ENCODE data around the gene CNOT1. TPM values are rescaled to one million over a fixed set of nuclear protein-coding genes. Genes with fewer than 3 reads are reported as not detected.
A peak's percentile ranks its signal among the peaks of the same experiment; 100 is the strongest.

The CNOT1 gene
- total and polyA plus RNA-seq, 7 experiments from 2014 or later, result 81.2 to 249 (median 232) TPM

- H3K4me3 Mint-ChIP-seq, result peak overlapping the region in 3 of 10 donors; percentile 23 to 45 (median 25)
- peaks cover 9 to 33% (median 26%) of the 10 kb centered on the region in 7 donors for H3K4me1 Mint-ChIP-seq
- peaks cover 21 to 60% (median 26%) of the 10 kb centered on the region in 3 experiments for H3K36me3 ChIP-seq (ENCODE audit: control insufficient read depth in 2 of 3, insufficient read depth in 3 of 3, low read length in 3 of 3)
- H3K9me3 Mint-ChIP-seq, result no peaks in the 10 kb centered on the region
- ATAC-seq (no peak), DNase-seq (no peak)
- intact Hi-C loops (cut with micrococcal nuclease), result loop anchor here in 1 of 2 donors (10.0 kb wide), 1 partner anchor 394 kb away; the partner anchor contains the start of gene CFAP20
- no peaks in the 10 kb centered on the region for H3K9me3 ChIP-seq (ENCODE audit: control insufficient read depth in 2 of 3, low read length in 3 of 3)
- ChIA-PET CTCF (interaction anchor here (0.9 kb wide), 1 partner anchor 237 kb away, joined by 6 read pairs; no protein-coding TSS in a partner anchor), POLR2A (interaction anchor here (0.6 to 1.6 kb wide), 3 partner anchors 9 to 248 kb away, joined by 3 to 4 read pairs (median 4); no protein-coding TSS in a partner anchor)
- H3K27ac Mint-ChIP-seq, result peak overlapping the region in 4 of 9 donors; percentile 7 to 91 (median 45)
- H3K27me3 ChIP-seq (ENCODE audit: control insufficient read depth in 2 of 2, insufficient read depth in 2 of 2, low read length in 2 of 2), result no peaks in the 10 kb centered on the region
- peaks cover 3 to 35% (median 16%) of the 10 kb centered on the region in 5 donors for H3K36me3 Mint-ChIP-seq
- H3K27ac ChIP-seq (ENCODE audit: low read depth, low read length), result no peak overlapping the region
- H3K27me3 Mint-ChIP-seq, result no peaks in the 10 kb centered on the region
- H3K4me1 ChIP-seq (ENCODE audit: control insufficient read depth in 2 of 2, insufficient read depth in 2 of 2, low read length in 2 of 2), result peaks cover 7 to 10% of the 10 kb centered on the region in 2 donors
- H3K4me3 ChIP-seq (ENCODE audit: low read length), result no peak overlapping the region
Measured at GRCh38 chr16:58518083-58518979, 111.3 kb downstream of the CNOT1 start.

GRCh38 chr16:58516768-58517107, 112.9 kb downstream of the CNOT1 start:
- no peak for DNase-seq
- intact Hi-C loops (cut with micrococcal nuclease), result loop anchor here in 1 of 2 donors (10.0 kb wide), 1 partner anchor 392 kb away; the partner anchor contains the start of gene CFAP20

DNA sequence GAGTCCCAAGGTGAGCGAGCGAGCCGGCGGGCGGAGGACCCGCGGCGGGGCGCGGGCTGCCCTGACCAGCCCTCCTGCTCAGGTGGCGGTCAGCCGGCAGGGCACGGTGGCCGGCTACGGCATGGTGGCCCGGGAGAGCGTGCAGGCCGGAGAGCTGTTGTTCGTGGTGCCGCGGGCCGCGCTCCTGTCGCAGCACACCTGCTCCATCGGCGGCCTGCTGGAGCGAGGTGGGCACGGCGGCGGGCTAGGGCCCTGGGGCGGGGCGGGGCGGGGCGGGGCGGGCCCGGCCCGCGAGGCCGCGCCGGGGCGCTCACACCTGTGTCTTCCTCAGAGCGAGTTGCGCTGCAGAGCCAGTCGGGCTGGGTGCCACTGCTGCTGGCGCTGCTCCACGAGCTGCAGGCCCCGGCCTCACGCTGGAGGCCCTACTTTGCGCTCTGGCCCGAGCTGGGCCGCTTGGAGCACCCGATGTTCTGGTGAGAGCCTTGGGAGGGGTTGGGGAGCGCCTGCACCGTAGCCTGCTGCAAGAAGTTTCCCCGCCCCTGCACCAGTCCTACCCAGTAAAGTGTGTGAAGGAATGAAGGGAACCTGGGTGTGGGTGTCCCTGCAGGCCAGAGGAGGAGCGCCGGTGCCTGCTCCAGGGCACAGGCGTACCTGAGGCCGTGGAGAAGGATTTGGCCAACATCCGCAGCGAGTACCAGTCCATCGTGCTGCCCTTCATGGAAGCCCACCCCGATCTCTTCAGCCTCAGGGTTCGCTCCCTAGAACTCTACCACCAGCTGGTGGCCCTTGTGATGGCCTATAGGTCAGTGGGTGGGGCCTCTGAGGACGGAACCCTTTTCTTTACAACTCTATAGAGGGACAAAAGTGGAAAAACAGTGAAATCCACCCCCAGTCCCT, 113.5 kb downstream of the CNOT1 start:
- no peaks in the 10 kb centered on the region for H3K27me3 Mint-ChIP-seq
- H3K4me3 Mint-ChIP-seq, result peak overlapping the region; percentile 78 to 95 (median 88)
- DNase-seq, result peak in 8 of 9 donors; percentile 36 to 63 (median 52)
- ChIA-PET POLR2A (interaction anchor here (1.0 to 1.6 kb wide), 2 partner anchors 87 to 240 kb away, joined by 3 to 4 read pairs; no protein-coding TSS in a partner anchor), CTCF (interaction anchor here (1.0 kb wide), 1 partner anchor 240 kb away, joined by 5 read pairs; no protein-coding TSS in a partner anchor)
- peaks cover 7 to 10% of the 10 kb centered on the region in 2 donors for H3K4me1 ChIP-seq (ENCODE audit: control insufficient read depth in 2 of 2, insufficient read depth in 2 of 2, low read length in 2 of 2)
- peak overlapping the region; percentile 82 for H3K4me3 ChIP-seq (ENCODE audit: low read length)
- peak overlapping the region in 6 of 9 donors; percentile 58 to 95 (median 77) for H3K27ac Mint-ChIP-seq
- peaks cover 9 to 40% (median 26%) of the 10 kb centered on the region in 7 donors for H3K4me1 Mint-ChIP-seq
- peaks cover 10 to 43% (median 16%) of the 10 kb centered on the region in 3 experiments for H3K36me3 ChIP-seq (ENCODE audit: control insufficient read depth in 2 of 3, insufficient read depth in 3 of 3, low read length in 3 of 3)
- ATAC-seq, result peak; percentile 71
- H3K9me3 Mint-ChIP-seq, result no peaks in the 10 kb centered on the region
- H3K36me3 Mint-ChIP-seq, result peaks cover 0 to 19% (median 9%) of the 10 kb centered on the region in 5 donors
- peak overlapping the region; percentile 81 for H3K27ac ChIP-seq (ENCODE audit: low read depth, low read length)
- H3K27me3 ChIP-seq (ENCODE audit: control insufficient read depth in 2 of 2, insufficient read depth in 2 of 2, low read length in 2 of 2), result no peaks in the 10 kb centered on the region
- intact Hi-C loops (cut with micrococcal nuclease), result loop anchor here (1.0 to 10.0 kb wide), 8 partner anchors 15 to 781 kb away; partner anchors contain the start of genes GOT2 (in 2 of the 2), CFAP20 (in 1 of the 2), CNOT1 (in 1 of the 2) and GINS3 (in 1 of the 2)
- H3K9me3 ChIP-seq (ENCODE audit: control insufficient read depth in 2 of 3, low read length in 3 of 3), result no peaks in the 10 kb centered on the region

More at GRCh38 chr16:58516768-58517107, 112.9 kb downstream of the CNOT1 start:
- Histone ChIP-seq H3K36me3 (ENCODE audit: control insufficient read depth in 2 of 3, insufficient read depth in 3 of 3, low read length in 3 of 3) (peaks cover 15 to 48% (median 16%) of the 10 kb centered on the region in 3 experiments), H3K4me3 (ENCODE audit: low read length) (peak overlapping the region; percentile 46), H3K9me3 (ENCODE audit: control insufficient read depth in 2 of 3, low read length in 3 of 3) (no peaks in the 10 kb centered on the region), H3K27me3 (ENCODE audit: control insufficient read depth in 2 of 2, insufficient read depth in 2 of 2, low read length in 2 of 2) (no peaks in the 10 kb centered on the region), H3K27ac (ENCODE audit: low read depth, low read length) (peak overlapping the region; percentile 58), H3K4me1 (ENCODE audit: control insufficient read depth in 2 of 2, insufficient read depth in 2 of 2, low read length in 2 of 2) (peaks cover 7 to 10% of the 10 kb centered on the region in 2 donors)
- Mint-ChIP-seq H3K4me1 (peaks cover 9 to 38% (median 26%) of the 10 kb centered on the region in 7 donors), H3K9me3 (no peaks in the 10 kb centered on the region), H3K36me3 (peaks cover 0 to 23% (median 9%) of the 10 kb centered on the region in 5 donors), H3K27ac (peak overlapping the region in 8 of 9 donors; percentile 53 to 79 (median 62)), H3K27me3 (no peaks in the 10 kb centered on the region), H3K4me3 (peak overlapping the region; percentile 40 to 95 (median 82))
- no peak for ATAC-seq
- CTCF ChIA-PET, result no interaction called here
- POLR2A ChIA-PET, result interaction anchor here (1.0 to 1.6 kb wide), 2 partner anchors 86 to 239 kb away, joined by 3 to 4 read pairs; no protein-coding TSS in a partner anchor

GRCh38 chr16:58515125-58515870, 114.3 kb downstream of the CNOT1 start, which contains the start of gene SETD6:
TSS of gene SETD6 (plus strand) at chr16:58515517. CDS start at chr16:58515538, 21 bp downstream.
- Histone ChIP-seq H3K27ac (ENCODE audit: low read depth, low read length) (peak within 1 kb of the TSS; percentile 81), H3K36me3 (ENCODE audit: control insufficient read depth in 2 of 3, insufficient read depth in 3 of 3, low read length in 3 of 3) (peaks cover 10 to 34% (median 16%) of the 10 kb centered on the region in 3 experiments), H3K9me3 (ENCODE audit: control insufficient read depth in 2 of 3, low read length in 3 of 3) (no peaks in the 10 kb centered on the region), H3K4me1 (ENCODE audit: control insufficient read depth in 2 of 2, insufficient read depth in 2 of 2, low read length in 2 of 2) (peaks cover 7 to 10% of the 10 kb centered on the region in 2 donors), H3K27me3 (ENCODE audit: control insufficient read depth in 2 of 2, insufficient read depth in 2 of 2, low read length in 2 of 2) (no peaks in the 10 kb centered on the region), H3K4me3 (ENCODE audit: low read length) (peak within 1 kb of the TSS; percentile 82)
- Mint-ChIP-seq H3K9me3 (no peaks in the 10 kb centered on the region), H3K4me3 (peak within 1 kb of the TSS; percentile 78 to 95 (median 88)), H3K27me3 (no peaks in the 10 kb centered on the region), H3K27ac (peak within 1 kb of the TSS; percentile 69 to 95 (median 87)), H3K4me1 (peaks cover 9 to 40% (median 26%) of the 10 kb centered on the region in 7 donors), H3K36me3 (peaks cover 0 to 11% (median 6%) of the 10 kb centered on the region in 5 donors)
- ATAC-seq, result peak; percentile 85
- DNase-seq, result peak; percentile 49 to 89 (median 61)
- CTCF ChIA-PET, result interaction anchor here (1.0 to 4.5 kb wide), 2 partner anchors 241 kb away, joined by 5 to 47 read pairs; no protein-coding TSS in a partner anchor
- intact Hi-C loops (cut with micrococcal nuclease), result loop anchor here (1.0 to 10.0 kb wide), 8 partner anchors 14 to 780 kb away; partner anchors contain the start of genes GOT2 (in 2 of the 2), CFAP20 (in 1 of the 2), CNOT1 (in 1 of the 2) and GINS3 (in 1 of the 2)
- POLR2A ChIA-PET, result interaction anchor here (1.6 to 1.8 kb wide), 2 partner anchors 113 to 241 kb away, joined by 3 to 9 read pairs; no protein-coding TSS in a partner anchor

DNA sequence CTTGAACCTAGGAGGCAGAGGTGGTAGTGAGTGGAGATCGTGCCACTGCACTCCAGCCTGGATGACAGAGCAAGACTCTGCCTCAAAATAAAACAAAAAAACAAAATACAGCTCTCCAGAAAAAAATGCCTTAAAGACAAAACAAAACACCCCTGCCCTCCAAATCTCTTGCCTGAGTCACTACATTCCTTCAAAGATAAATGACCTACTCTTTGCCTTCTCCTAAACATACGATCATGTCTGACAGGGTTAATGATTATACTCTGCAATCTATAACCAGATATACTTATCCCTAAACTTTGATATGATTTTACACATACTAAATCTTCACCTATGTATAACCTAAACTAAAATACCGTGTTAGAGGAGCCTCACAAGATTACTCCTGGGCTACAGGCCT, 115.8 kb downstream of the CNOT1 start:
- Histone ChIP-seq H3K27ac (ENCODE audit: low read depth, low read length) (no peak overlapping the region), H3K4me1 (ENCODE audit: control insufficient read depth in 2 of 2, insufficient read depth in 2 of 2, low read length in 2 of 2) (peaks cover 7 to 10% of the 10 kb centered on the region in 2 donors), H3K9me3 (ENCODE audit: control insufficient read depth in 2 of 3, low read length in 3 of 3) (no peaks in the 10 kb centered on the region), H3K4me3 (ENCODE audit: low read length) (no peak overlapping the region), H3K36me3 (ENCODE audit: control insufficient read depth in 2 of 3, insufficient read depth in 3 of 3, low read length in 3 of 3) (peaks cover 0 to 20% (median 3%) of the 10 kb centered on the region in 3 experiments), H3K27me3 (ENCODE audit: control insufficient read depth in 2 of 2, insufficient read depth in 2 of 2, low read length in 2 of 2) (no peaks in the 10 kb centered on the region)
- no peak for DNase-seq
- Mint-ChIP-seq H3K27ac (peak overlapping the region in 3 of 9 donors; percentile 48 to 61 (median 54)), H3K4me3 (peak overlapping the region in 1 of 10 donors; percentile 17), H3K27me3 (no peaks in the 10 kb centered on the region), H3K4me1 (peaks cover 9 to 40% (median 26%) of the 10 kb centered on the region in 7 donors), H3K36me3 (peaks cover 0 to 7% (median 5%) of the 10 kb centered on the region in 5 donors), H3K9me3 (no peaks in the 10 kb centered on the region)
- CTCF ChIA-PET, result interaction anchor here (0.8 to 4.5 kb wide), 4 partner anchors 11 to 280 kb away, joined by 3 to 47 read pairs (median 5); no protein-coding TSS in a partner anchor
- POLR2A ChIA-PET, result interaction anchor here (1.6 to 1.8 kb wide), 2 partner anchors 115 to 242 kb away, joined by 3 to 9 read pairs; no protein-coding TSS in a partner anchor
- no peak for ATAC-seq
- intact Hi-C loops (cut with micrococcal nuclease), result loop anchor here (2.0 to 10.0 kb wide), 2 partner anchors 389 to 779 kb away; partner anchors contain the start of genes CFAP20 (in 1 of the 2) and KATNB1 (in 1 of the 2)
